Muscle of arm (tissue), 12 donors: Measurements from ENCODE around the gene MAP2K7. TPM values are rescaled to one million over a fixed set of nuclear protein-coding genes. Genes with fewer than 3 reads are reported as not detected.
"Not testable (repeated sequence)": the region's sequence is repeated elsewhere in the genome, so short reads cannot be mapped to it uniquely, and the experiment has no call there.

Experiments used
- DNase-seq: peaks from one replicate; pipeline ENCODE4 v3.0.0-alpha.2; 2013
- polyA plus RNA-seq, 12 donors: library from polyadenylated mRNA; unstranded; fragments of 120-200 nt; gene quantifications; one replicate each; pipeline ENCODE4 v1.2.1, GENCODE V29; 2013; ENCODE audit not compliant: insufficient read length in 12 of 12

The MAP2K7 gene
- polyA plus RNA-seq, 12 donors, result 16.3 to 37.0 (median 18.9) TPM; not detected in 1

- no peak for DNase-seq
These were observed 3.4 kb downstream of the MAP2K7 start for GRCh38 chr19:7907122-7907521.

- DNase-seq, result no peak
These were observed 3.9 kb downstream of the MAP2K7 start for GRCh38 chr19:7907544-7907943.

- no peak for DNase-seq
These were observed 4.5 kb downstream of the MAP2K7 start for GRCh38 chr19:7908078-7908699.

GRCh38 chr19:7908742-7909461 is 5.2 kb downstream of the MAP2K7 start:
- no peak for DNase-seq

GRCh38 chr19:7909471-7910067 is 5.9 kb downstream of the MAP2K7 start:
- DNase-seq, result no peak

GRCh38 chr19:7910321-7911161 is 6.9 kb downstream of the MAP2K7 start:
- DNase-seq, result no peak

- no peak for DNase-seq
These were observed 7.9 kb downstream of the MAP2K7 start for GRCh38 chr19:7911508-7912143.

- DNase-seq, result no peak
These were observed 8.5 kb downstream of the MAP2K7 start for GRCh38 chr19:7912144-7912696.

GRCh38 chr19:7912697-7913564 is 9.3 kb downstream of the MAP2K7 start:
- no peak for DNase-seq

GRCh38 chr19:7913652-7914051 is 10.0 kb downstream of the MAP2K7 start:
- DNase-seq, result no peak

GRCh38 chr19:7914099-7914498 is 10.4 kb downstream of the MAP2K7 start:
- no peak for DNase-seq

GRCh38 chr19:7914598-7915045 is 10.9 kb downstream of the MAP2K7 start, which contains the start of gene TGFBR3L:
Gene TGFBR3L (plus strand): TSS chr19:7914830.
- no peak for DNase-seq

- no peak for DNase-seq
These were observed 11.8 kb downstream of the MAP2K7 start for GRCh38 chr19:7915250-7916102.

- no peak for DNase-seq
These were observed 12.7 kb downstream of the MAP2K7 start for GRCh38 chr19:7916103-7916954.

- DNase-seq, result no peak
These were observed 13.2 kb downstream of the MAP2K7 start for GRCh38 chr19:7916955-7917266.

GRCh38 chr19:7917267-7918061 is 13.8 kb downstream of the MAP2K7 start:
- no peak for DNase-seq

- not testable (repeated sequence) for DNase-seq
These were observed 14.5 kb downstream of the MAP2K7 start for GRCh38 chr19:7918062-7918614.
